22Rv1 (cell line): Measurements from ENCODE around the gene TRIM33.
"Not testable (repeated sequence)": the region's sequence is repeated elsewhere in the genome, so short reads cannot be mapped to it uniquely, and the experiment has no call there.

Experiments used
- H3K27ac ChIP-seq: fragments of 450-650 bp; 2 replicates; pipeline ENCODE4 v1.5.1; 2017
- CTCF ChIP-seq: fragments of 450-650 bp; IDR thresholded peaks from 2 replicates; pipeline ENCODE4 v1.5.1; 2017; ENCODE audit warnings: mild to moderate bottlenecking
- ZFX ChIP-seq: fragments of 450-650 bp; IDR thresholded peaks from 2 replicates; pipeline ENCODE4 v1.6.1; 2017; ENCODE audit warnings: antibody characterized with exemption, borderline replicate concordance

Gene TRIM33

DNA sequence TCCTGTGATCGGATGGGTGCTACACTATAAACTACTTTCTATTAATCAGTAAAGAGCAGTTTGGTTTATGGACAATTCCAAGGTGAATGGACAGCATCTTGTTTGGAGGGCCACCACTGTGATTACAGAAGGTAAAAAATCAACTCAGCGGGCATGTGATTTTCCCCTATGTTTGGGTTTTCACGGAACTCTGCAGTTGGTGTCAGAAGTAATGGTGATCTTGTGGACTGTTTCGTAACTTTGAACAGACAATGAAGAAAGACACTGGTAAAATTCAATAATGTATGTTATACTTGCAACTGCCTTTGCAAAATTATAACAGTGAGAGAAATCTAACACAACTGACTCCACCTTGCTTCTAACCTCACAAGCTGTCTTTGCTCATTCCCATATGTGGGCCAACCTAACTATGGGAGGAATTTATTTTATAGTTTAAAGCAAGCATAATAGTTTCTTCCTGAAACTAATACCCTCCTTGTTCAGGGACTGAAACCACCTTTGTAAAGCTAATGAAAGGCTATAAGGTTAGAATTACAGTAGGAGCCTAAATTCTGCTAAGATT is 53.2 kb downstream of the TRIM33 start:
- no peak overlapping the region for H3K27ac ChIP-seq
- TF ChIP-seq ZFX: no peak
- TF ChIP-seq CTCF: no peak

DNA sequence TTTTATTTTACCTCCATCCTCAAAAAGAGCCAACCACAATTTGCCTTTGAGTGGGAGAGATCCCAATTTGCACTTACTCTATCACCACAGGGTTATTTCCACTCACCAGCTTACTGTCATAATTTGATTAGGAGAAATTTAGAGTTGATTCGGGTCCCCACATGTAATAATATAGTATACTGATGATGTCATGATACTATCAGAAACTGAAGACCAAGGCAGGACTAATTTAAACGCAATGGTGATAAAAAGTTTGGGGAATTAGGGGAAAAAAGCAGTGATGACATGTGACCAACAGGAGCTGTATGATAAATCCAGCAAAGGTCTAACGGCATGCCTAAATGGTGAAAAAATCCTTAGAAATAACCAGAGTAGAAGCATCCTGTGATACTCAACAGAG is 54.4 kb downstream of the TRIM33 start:
- no peak for TF ChIP-seq ZFX
- TF ChIP-seq CTCF: no peak
- H3K27ac ChIP-seq: no peak overlapping the region

- no peak overlapping the region for H3K27ac ChIP-seq
- TF ChIP-seq ZFX: no peak
- no peak for TF ChIP-seq CTCF
Measured at GRCh38 chr1:114455102-114455785, 55.8 kb downstream of the TRIM33 start.

GRCh38 chr1:114454539-114454938 is 56.5 kb downstream of the TRIM33 start:
- TF ChIP-seq CTCF: no peak
- TF ChIP-seq ZFX: no peak
- no peak overlapping the region for H3K27ac ChIP-seq

- H3K27ac ChIP-seq: no peak overlapping the region
Measured at GRCh38 chr1:114453361-114453784, 57.6 kb downstream of the TRIM33 start.

GRCh38 chr1:114448370-114449036 is 62.5 kb downstream of the TRIM33 start:
- TF ChIP-seq CTCF: no peak
- no peak for TF ChIP-seq ZFX
- H3K27ac ChIP-seq: no peak overlapping the region

More at GRCh38 chr1:114453361-114453784, 57.6 kb downstream of the TRIM33 start:
- TF ChIP-seq ZFX: no peak
- TF ChIP-seq CTCF: no peak

GRCh38 chr1:114446198-114446597 is 64.8 kb downstream of the TRIM33 start:
- TF ChIP-seq CTCF (no peak), ZFX (no peak)

GRCh38 chr1:114443226-114443625 is 67.8 kb downstream of the TRIM33 start:
- not testable (repeated sequence) for H3K27ac ChIP-seq

More at GRCh38 chr1:114446198-114446597, 64.8 kb downstream of the TRIM33 start:
- no peak overlapping the region for H3K27ac ChIP-seq
